A549 treated with CpdA at 1 μM for 4 hours (cell line): ENCODE measurements around the gene GPR63. TPM values are rescaled to one million over a fixed set of nuclear protein-coding genes. Genes with fewer than 3 reads are reported as not detected.

ENCODE experiments used
- total RNA-seq: library from RNA; stranded (reverse); fragments of 200-300 nt; extraction: Qiagen RNA extraction; gene quantifications from 5 replicates; pipeline ENCODE4 v1.2.3, GENCODE V29; 2022; ENCODE audit warnings: low read depth

Gene GPR63, protein sequence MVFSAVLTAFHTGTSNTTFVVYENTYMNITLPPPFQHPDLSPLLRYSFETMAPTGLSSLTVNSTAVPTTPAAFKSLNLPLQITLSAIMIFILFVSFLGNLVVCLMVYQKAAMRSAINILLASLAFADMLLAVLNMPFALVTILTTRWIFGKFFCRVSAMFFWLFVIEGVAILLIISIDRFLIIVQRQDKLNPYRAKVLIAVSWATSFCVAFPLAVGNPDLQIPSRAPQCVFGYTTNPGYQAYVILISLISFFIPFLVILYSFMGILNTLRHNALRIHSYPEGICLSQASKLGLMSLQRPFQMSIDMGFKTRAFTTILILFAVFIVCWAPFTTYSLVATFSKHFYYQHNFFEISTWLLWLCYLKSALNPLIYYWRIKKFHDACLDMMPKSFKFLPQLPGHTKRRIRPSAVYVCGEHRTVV
- total RNA-seq, result 0.47 to 0.61 TPM (median 0.53 TPM) in 5 replicates

GRCh38 chr6:96837081-96837971, at the start of gene GPR63:
GPR63 (minus strand) TSS chr6:96837477; CDS start chr6:96799731, 37,746 bp downstream.

Other genes starting within 250 kb of the GPR63 start
- gene NDUFAF4, start 60.4 kb upstream of the GPR63 start, total RNA-seq, result 33.0 to 53.9 TPM (median 50.0 TPM) in 5 replicates
- gene KLHL32, start 87.3 kb upstream of the GPR63 start, total RNA-seq, result 0.16 to 0.30 TPM in 2 of 5 replicates, not detected in the others